Vagina (tissue), 2 donors: ENCODE measurements around the gene CCDC138.

Experiments
- CTCF ChIP-seq, 3 experiments: fragments of 450-650 bp in 2 of 3; fragments of 200-600 bp in 1 of 3; sonication (generic) in 1 of 3; IDR thresholded peaks; one replicate each; pipeline ENCODE4 v1.5.1; 2017 to 2019; ENCODE audit warnings: antibody characterized with exemption in 3 of 3, mild to moderate bottlenecking in 2 of 3, moderate library complexity in 2 of 3
- POLR2A ChIP-seq, 2 donors: fragments of 450-650 bp; IDR thresholded peaks; one replicate each; pipeline ENCODE4 v1.6.1; 2017; ENCODE audit warnings: antibody characterized with exemption in 2 of 2, mild to moderate bottlenecking in 2 of 2, moderate library complexity in 2 of 2
- POLR2AphosphoS5 ChIP-seq, 2 donors: sonication (generic); formaldehyde crosslinking; IDR thresholded peaks; one replicate each; pipeline ENCODE4 v1.9.0; 2017; ENCODE audit warnings: antibody characterized with exemption in 2 of 2, mild to moderate bottlenecking in 2 of 2, low read depth in 1 of 2; ENCODE audit not compliant: insufficient read depth in 1 of 2

GRCh38 chr2:108809936-108810335, 23.4 kb downstream of the CCDC138 start:
- TF ChIP-seq CTCF (IDR thresholded peaks at IDR 0.05) (no peak), POLR2AphosphoS5 (IDR thresholded peaks at IDR 0.05; ENCODE audit: insufficient read depth in 1 of 2, low read depth in 1 of 2) (no peak), POLR2A (IDR thresholded peaks at IDR 0.05) (no peak)
